ENCODE results near the gene PLA2G2E. TPM values are rescaled to one million over a fixed set of nuclear protein-coding genes. Genes with fewer than 3 reads are reported as not detected.

Gene PLA2G2E
- total RNA-seq, 1 experiment from 2014 or later: not detected

GRCh38 chr1:19920132-19920710, 3.2 kb downstream of the PLA2G2E start:
- H3K4me3 ChIP-seq (ENCODE audit: insufficient read depth, low read depth, low read length): no peak overlapping the region
- H3K36me3 ChIP-seq (replicated peaks; ENCODE audit: control insufficient read depth, insufficient read depth, low read length): no peaks in the 10 kb centered on the region; the same call in 1 of the 2 replicates
- no peaks in the 10 kb centered on the region for H3K27me3 ChIP-seq (ENCODE audit: control insufficient read depth, insufficient read depth, low read length)
- DNase-seq: peak; percentile 34

- DNase-seq: peak; percentile 90
- Histone ChIP-seq H3K4me3 (ENCODE audit: insufficient read depth, low read depth, low read length) (no peak overlapping the region), H3K27me3 (ENCODE audit: control insufficient read depth, insufficient read depth, low read length) (no peaks in the 10 kb centered on the region), H3K36me3 (replicated peaks; ENCODE audit: control insufficient read depth, insufficient read depth, low read length) (peaks cover 6% of the 10 kb centered on the region)
These were observed 5.4 kb downstream of the PLA2G2E start for GRCh38 chr1:19918057-19918456.

GRCh38 chr1:19910650-19911049, 12.8 kb downstream of the PLA2G2E start:
- H3K4me3 ChIP-seq (ENCODE audit: insufficient read depth, low read depth, low read length): no peak overlapping the region
- no peak for DNase-seq
- H3K27me3 ChIP-seq (ENCODE audit: control insufficient read depth, insufficient read depth, low read length): no peaks in the 10 kb centered on the region
- H3K36me3 ChIP-seq (replicated peaks; ENCODE audit: control insufficient read depth, insufficient read depth, low read length): peaks cover 25% of the 10 kb centered on the region

GRCh38 chr1:19909971-19910370, 13.4 kb downstream of the PLA2G2E start:
- Histone ChIP-seq H3K27me3 (ENCODE audit: control insufficient read depth, insufficient read depth, low read length) (no peaks in the 10 kb centered on the region), H3K4me3 (ENCODE audit: insufficient read depth, low read depth, low read length) (no peak overlapping the region), H3K36me3 (replicated peaks; ENCODE audit: control insufficient read depth, insufficient read depth, low read length) (peaks cover 25% of the 10 kb centered on the region)
- DNase-seq: no peak

- no peaks in the 10 kb centered on the region for H3K27me3 ChIP-seq (ENCODE audit: control insufficient read depth, insufficient read depth, low read length)
- DNase-seq: no peak
- H3K4me3 ChIP-seq (ENCODE audit: insufficient read depth, low read depth, low read length): no peak overlapping the region
- H3K36me3 ChIP-seq (replicated peaks; ENCODE audit: control insufficient read depth, insufficient read depth, low read length): peaks cover 22% of the 10 kb centered on the region
These were observed 14.0 kb downstream of the PLA2G2E start for GRCh38 chr1:19909392-19909791.

- Histone ChIP-seq H3K27me3 (ENCODE audit: control insufficient read depth, insufficient read depth, low read length) (no peaks in the 10 kb centered on the region), H3K36me3 (replicated peaks; ENCODE audit: control insufficient read depth, insufficient read depth, low read length) (peaks cover 20% of the 10 kb centered on the region), H3K4me3 (ENCODE audit: insufficient read depth, low read depth, low read length) (no peak overlapping the region)
- no peak for DNase-seq
These were observed 16.0 kb downstream of the PLA2G2E start for GRCh38 chr1:19907456-19907855.

GRCh38 chr1:19903621-19904020, 19.8 kb downstream of the PLA2G2E start:
- Histone ChIP-seq H3K27me3 (ENCODE audit: control insufficient read depth, insufficient read depth, low read length) (no peaks in the 10 kb centered on the region), H3K36me3 (replicated peaks; ENCODE audit: control insufficient read depth, insufficient read depth, low read length) (peaks cover 20% of the 10 kb centered on the region), H3K4me3 (ENCODE audit: insufficient read depth, low read depth, low read length) (no peak overlapping the region)
- DNase-seq: no peak

GRCh38 chr1:19901653-19902052, 21.8 kb downstream of the PLA2G2E start:
- Histone ChIP-seq H3K36me3 (replicated peaks; ENCODE audit: control insufficient read depth, insufficient read depth, low read length) (peaks cover 13% of the 10 kb centered on the region), H3K27me3 (ENCODE audit: control insufficient read depth, insufficient read depth, low read length) (no peaks in the 10 kb centered on the region), H3K4me3 (ENCODE audit: insufficient read depth, low read depth, low read length) (no peak overlapping the region)
- no peak for DNase-seq

GRCh38 chr1:19894218-19894617, 29.2 kb downstream of the PLA2G2E start:
- Histone ChIP-seq H3K4me3 (ENCODE audit: insufficient read depth, low read depth, low read length) (no peak overlapping the region), H3K36me3 (replicated peaks; ENCODE audit: control insufficient read depth, insufficient read depth, low read length) (peaks cover 27% of the 10 kb centered on the region), H3K27me3 (ENCODE audit: control insufficient read depth, insufficient read depth, low read length) (no peaks in the 10 kb centered on the region)
- no peak for DNase-seq

- no peak for DNase-seq
- no peaks in the 10 kb centered on the region for H3K27me3 ChIP-seq (ENCODE audit: control insufficient read depth, insufficient read depth, low read length)
- peaks cover 24% of the 10 kb centered on the region for H3K36me3 ChIP-seq (replicated peaks; ENCODE audit: control insufficient read depth, insufficient read depth, low read length)
- H3K4me3 ChIP-seq (ENCODE audit: insufficient read depth, low read depth, low read length): no peak overlapping the region
These were observed 29.7 kb downstream of the PLA2G2E start for GRCh38 chr1:19893687-19894086.

- H3K4me3 ChIP-seq (ENCODE audit: insufficient read depth, low read depth, low read length): no peak overlapping the region
- no peak for DNase-seq
- H3K36me3 ChIP-seq (replicated peaks; ENCODE audit: control insufficient read depth, insufficient read depth, low read length): peaks cover 24% of the 10 kb centered on the region
- H3K27me3 ChIP-seq (ENCODE audit: control insufficient read depth, insufficient read depth, low read length): no peaks in the 10 kb centered on the region
These were observed 30.7 kb downstream of the PLA2G2E start for GRCh38 chr1:19892628-19893168.

GRCh38 chr1:19892129-19892528, 31.3 kb downstream of the PLA2G2E start:
- Histone ChIP-seq H3K27me3 (ENCODE audit: control insufficient read depth, insufficient read depth, low read length) (no peaks in the 10 kb centered on the region), H3K36me3 (replicated peaks; ENCODE audit: control insufficient read depth, insufficient read depth, low read length) (peaks cover 21% of the 10 kb centered on the region), H3K4me3 (ENCODE audit: insufficient read depth, low read depth, low read length) (no peak overlapping the region)
- DNase-seq: no peak

GRCh38 chr1:19889656-19890055, 33.8 kb downstream of the PLA2G2E start:
- H3K27me3 ChIP-seq (ENCODE audit: control insufficient read depth, insufficient read depth, low read length): no peaks in the 10 kb centered on the region
- H3K4me3 ChIP-seq (ENCODE audit: insufficient read depth, low read depth, low read length): no peak overlapping the region
- H3K36me3 ChIP-seq (replicated peaks; ENCODE audit: control insufficient read depth, insufficient read depth, low read length): peaks cover 15% of the 10 kb centered on the region
- no peak for DNase-seq

- H3K27me3 ChIP-seq (ENCODE audit: control insufficient read depth, insufficient read depth, low read length): no peaks in the 10 kb centered on the region
- no peak overlapping the region for H3K4me3 ChIP-seq (ENCODE audit: insufficient read depth, low read depth, low read length)
- peaks cover 11% of the 10 kb centered on the region for H3K36me3 ChIP-seq (replicated peaks; ENCODE audit: control insufficient read depth, insufficient read depth, low read length)
- no peak for DNase-seq
These were observed 35.3 kb downstream of the PLA2G2E start for GRCh38 chr1:19888112-19888511.

GRCh38 chr1:19885821-19886220, 37.6 kb downstream of the PLA2G2E start:
- Histone ChIP-seq H3K4me3 (ENCODE audit: insufficient read depth, low read depth, low read length) (no peak overlapping the region), H3K36me3 (replicated peaks; ENCODE audit: control insufficient read depth, insufficient read depth, low read length) (peaks cover 1% of the 10 kb centered on the region; the same call in 1 of the 2 replicates), H3K27me3 (ENCODE audit: control insufficient read depth, insufficient read depth, low read length) (no peaks in the 10 kb centered on the region)
- DNase-seq: no peak

GRCh38 chr1:19884312-19884711, 39.1 kb downstream of the PLA2G2E start:
- H3K4me3 ChIP-seq (ENCODE audit: insufficient read depth, low read depth, low read length): no peak overlapping the region
- DNase-seq: no peak
- no peaks in the 10 kb centered on the region for H3K27me3 ChIP-seq (ENCODE audit: control insufficient read depth, insufficient read depth, low read length)
- H3K36me3 ChIP-seq (replicated peaks; ENCODE audit: control insufficient read depth, insufficient read depth, low read length): no peaks in the 10 kb centered on the region

Data from H7 (cell line).